CD4-positive, alpha-beta T cell (primary cell): ENCODE data around the gene MAGI1. TPM values are rescaled to one million over a fixed set of nuclear protein-coding genes. Genes with fewer than 3 reads are reported as not detected.
"Not testable (repeated sequence)": the region's sequence is repeated elsewhere in the genome, so short reads cannot be mapped to it uniquely, and the experiment has no call there.

Experiments
- ATAC-seq: fragments of 200-7000 bp; cut with Tn5 transposase; one replicate; pipeline ENCODE4 v1.10.0; 2022; ENCODE audit warnings: mild to moderate bottlenecking; ENCODE audit not compliant: poor library complexity
- CTCF ChIA-PET: fragments of 350-600 bp; sonication (Branson Sonifier 250); formaldehyde crosslinking; loops from one replicate; lab custom pipeline; 2021; ENCODE audit warnings: antibody characterized with exemption, inconsistent platforms; lab: Charles Lee
- POLR2A ChIA-PET: fragments of 350-600 bp; sonication (Branson Sonifier 250); formaldehyde crosslinking; loops from one replicate; lab custom pipeline; 2021; ENCODE audit warnings: antibody characterized with exemption, inconsistent platforms; lab: Charles Lee
- DNase-seq, 14 experiments: peaks; one replicate each; pipeline ENCODE4 v3.0.0-alpha.2; 2013 to 2020; ENCODE audit warnings: mixed read lengths in 2 of 14
- H3K27ac ChIP-seq, 2 donors: one replicate each; pipeline versions ENCODE4 v1.5.1 to v1.7.0; 2013; ENCODE audit warnings: low read length in 2 of 2, low read depth in 1 of 2, mild to moderate bottlenecking in 1 of 2
- H3K27me3 ChIP-seq, 2 experiments: 1 replicate in 1 of 2; 2 replicates in 1 of 2; pipeline versions ENCODE4 v1.6.1 to v1.7.0; 2013; ENCODE audit warnings: low read length in 2 of 2, control low read depth in 1 of 2, mild to moderate bottlenecking in 1 of 2, moderate library complexity in 1 of 2; ENCODE audit not compliant: insufficient read depth in 2 of 2, control insufficient read depth in 1 of 2
- H3K36me3 ChIP-seq: one replicate; pipeline ENCODE4 v1.6.1; 2013; ENCODE audit warnings: low read length, control low read depth; ENCODE audit not compliant: insufficient read depth
- H3K4me1 ChIP-seq: one replicate; pipeline ENCODE4 v1.6.1; 2013; ENCODE audit warnings: low read length, control low read depth; ENCODE audit not compliant: insufficient read depth
- H3K4me3 ChIP-seq: one replicate; pipeline ENCODE4 v1.5.1; 2013; ENCODE audit warnings: mild to moderate bottlenecking, low read length, moderate library complexity
- H3K9me3 ChIP-seq, 2 experiments: 1 replicate in 1 of 2; 2 replicates in 1 of 2; pipeline versions ENCODE4 v1.6.1 to v1.7.0; 2013; ENCODE audit warnings: low read length in 2 of 2, mild to moderate bottlenecking in 2 of 2, control low read depth in 1 of 2, moderate library complexity in 1 of 2; ENCODE audit not compliant: control insufficient read depth in 1 of 2, insufficient read depth in 1 of 2
- H3K27ac Mint-ChIP-seq: one replicate; pipeline ENCODE4 v1.8.0; 2020; ENCODE audit warnings: mixed read lengths
- H3K27me3 Mint-ChIP-seq: one replicate; pipeline ENCODE4 v1.8.0; 2021; ENCODE audit warnings: mixed read lengths
- H3K36me3 Mint-ChIP-seq: one replicate; pipeline ENCODE4 v1.8.0; 2021; ENCODE audit warnings: low read depth, mixed read lengths
- H3K4me1 Mint-ChIP-seq: one replicate; pipeline ENCODE4 v1.8.0; 2021; ENCODE audit warnings: low read depth, mixed read lengths
- H3K4me3 Mint-ChIP-seq: one replicate; pipeline ENCODE4 v1.8.0; 2020; ENCODE audit warnings: mild to moderate bottlenecking, mixed read lengths
- H3K9me3 Mint-ChIP-seq: one replicate; pipeline ENCODE4 v1.8.0; 2020; ENCODE audit warnings: mixed read lengths
- CTCF ChIP-seq: fragments of 200-600 bp; IDR thresholded peaks from one replicate; pipeline ENCODE4 v1.8.0; 2022; ENCODE audit warnings: antibody characterized with exemption, mild to moderate bottlenecking
- intact Hi-C, 2 experiments: fragments of 100-400 bp; cut with DNase I in 1 of 2; cut with micrococcal nuclease in 1 of 2; formaldehyde crosslinking; loops; one replicate each; pipeline versions ENCODE4 v1.15.1 to v1.9.0; 2023 to 2025; cut with DNase I, micrococcal nuclease
- total RNA-seq, 174 experiments: library from RNA in 2 of 174; stranded (reverse) in 2 of 174; gene quantifications; one replicate each; pipeline ENCODE4 v1.2.3 and lab custom pipeline; 2021 to 2026

Gene MAGI1
- total RNA-seq, 2 experiments from 2014 or later = not detected

- Mint-ChIP-seq H3K27ac (no peak overlapping the region), H3K4me1 (no peaks in the 10 kb centered on the region), H3K4me3 (no peak overlapping the region), H3K27me3 (no peaks in the 10 kb centered on the region), H3K36me3 (no peaks in the 10 kb centered on the region), H3K9me3 (peaks cover 4% of the 10 kb centered on the region)
- DNase-seq = no peak
- H3K9me3 ChIP-seq = no peaks in the 10 kb centered on the region
- TF ChIP-seq CTCF = no peak
- no peak overlapping the region for H3K27ac ChIP-seq
- no peaks in the 10 kb centered on the region for H3K4me1 ChIP-seq
- intact Hi-C loops = no loop called here
- no peaks in the 10 kb centered on the region for H3K27me3 ChIP-seq
- H3K36me3 ChIP-seq = no peaks in the 10 kb centered on the region
- no peak for ATAC-seq
- H3K4me3 ChIP-seq = no peak overlapping the region
- ChIA-PET CTCF (no interaction called here), POLR2A (no interaction called here)
Measured at GRCh38 chr3:65894679-65895453, 143.9 kb downstream of the MAGI1 start.

- H3K4me1 Mint-ChIP-seq = no peaks in the 10 kb centered on the region
- no peaks in the 10 kb centered on the region for H3K36me3 Mint-ChIP-seq
- Histone ChIP-seq H3K36me3 (no peaks in the 10 kb centered on the region), H3K27me3 (no peaks in the 10 kb centered on the region), H3K27ac (no peak overlapping the region), H3K4me1 (no peaks in the 10 kb centered on the region), H3K4me3 (no peak overlapping the region), H3K9me3 (no peaks in the 10 kb centered on the region)
- H3K27ac Mint-ChIP-seq = no peak overlapping the region
- H3K9me3 Mint-ChIP-seq = peaks cover 4% of the 10 kb centered on the region
- ChIA-PET CTCF (no interaction called here), POLR2A (no interaction called here)
- H3K27me3 Mint-ChIP-seq = no peaks in the 10 kb centered on the region
- TF ChIP-seq CTCF = no peak
- no peak for ATAC-seq
- H3K4me3 Mint-ChIP-seq = no peak overlapping the region
- no peak for DNase-seq
- intact Hi-C loops = no loop called here
Measured at GRCh38 chr3:65894126-65894525, 144.6 kb downstream of the MAGI1 start.

GRCh38 chr3:65893631-65894030 lies 145.1 kb downstream of the MAGI1 start:
- no peaks in the 10 kb centered on the region for H3K36me3 ChIP-seq
- H3K27me3 ChIP-seq = no peaks in the 10 kb centered on the region
- DNase-seq (no peak), ATAC-seq (no peak)
- no peaks in the 10 kb centered on the region for H3K9me3 ChIP-seq
- Mint-ChIP-seq H3K27ac (no peak overlapping the region), H3K9me3 (peaks cover 4% of the 10 kb centered on the region), H3K36me3 (no peaks in the 10 kb centered on the region), H3K27me3 (no peaks in the 10 kb centered on the region), H3K4me3 (no peak overlapping the region), H3K4me1 (no peaks in the 10 kb centered on the region)
- no peak overlapping the region for H3K27ac ChIP-seq
- no peak overlapping the region for H3K4me3 ChIP-seq
- TF ChIP-seq CTCF = no peak
- CTCF ChIA-PET = no interaction called here
- no peaks in the 10 kb centered on the region for H3K4me1 ChIP-seq
- intact Hi-C loops = no loop called here
- POLR2A ChIA-PET = no interaction called here

GRCh38 chr3:65891477-65891876 lies 147.2 kb downstream of the MAGI1 start:
- H3K36me3 ChIP-seq, H3K27me3 ChIP-seq, H3K27me3 Mint-ChIP-seq, H3K27ac ChIP-seq, POLR2A ChIA-PET, ATAC-seq, H3K9me3 Mint-ChIP-seq, DNase-seq, H3K36me3 Mint-ChIP-seq, intact Hi-C loops, H3K27ac Mint-ChIP-seq, H3K9me3 ChIP-seq, H3K4me3 Mint-ChIP-seq, H3K4me1 Mint-ChIP-seq, H3K4me1 ChIP-seq, H3K4me3 ChIP-seq, CTCF ChIA-PET: not testable (repeated sequence)
